A549 (cell line): Measurements from ENCODE around the gene PALLD. TPM values are rescaled to one million over a fixed set of nuclear protein-coding genes. Genes with fewer than 3 reads are reported as not detected.

ENCODE experiments used
- ATAC-seq, 2 experiments: fragments of 200-7000 bp in 1 of 2; fragments of >200 bp in 1 of 2; cut with Nextera tagmentation in 1 of 2; cut with Tn5 transposase in 1 of 2; 3 replicates each; pipeline versions ENCODE4 v1.8.0 to v1.9.1; 2018 to 2020; ENCODE audit warnings: mild to moderate bottlenecking in 1 of 2, moderate library complexity in 1 of 2
- CTCF ChIA-PET: fragments of 300-600 bp; sonication (Branson Sonifier 250); formaldehyde crosslinking; extraction: SDS; loops from one replicate; lab custom pipeline; 2021; ENCODE audit warnings: antibody characterized with exemption, inconsistent platforms; lab: Yijun Ruan, JAX
- POLR2A ChIA-PET: fragments of 350-600 bp; formaldehyde crosslinking; extraction: SDS; loops from one replicate; lab custom pipeline; 2021; ENCODE audit warnings: antibody characterized with exemption, inconsistent platforms; lab: Yijun Ruan, JAX
- DNase-seq, 2 experiments: peaks; one replicate each; pipeline versions ENCODE4 v3.0.0 to v3.0.0-alpha.2; 2011 to 2016; ENCODE audit warnings: low read depth in 1 of 2, low spot score in 1 of 2
- FAIRE-seq: peaks from 2 replicates; lab custom pipeline; 2011; peaks lifted over from hg19 to GRCh38; lab: Jason Lieb, UNC
- H3K27ac ChIP-seq, 2 experiments: fragments of >200 bp; sonication (Bioruptor Twin); formaldehyde crosslinking; 3 replicates each; pipeline ENCODE4 v1.5.1; 2016 to 2017
- H3K4me1 ChIP-seq: fragments of >200 bp; sonication (Bioruptor Twin); formaldehyde crosslinking; 3 replicates; pipeline ENCODE4 v1.6.1; 2016
- H3K4me2 ChIP-seq: fragments of >200 bp; sonication (Bioruptor Twin); formaldehyde crosslinking; 3 replicates; pipeline ENCODE4 v1.6.1; 2016
- H3K4me3 ChIP-seq: fragments of >200 bp; sonication (Bioruptor Twin); formaldehyde crosslinking; 3 replicates; pipeline ENCODE4 v1.5.1; 2016
- H3K9me3 ChIP-seq: fragments of >200 bp; sonication (Bioruptor Twin); formaldehyde crosslinking; 3 replicates; pipeline ENCODE4 v1.6.1; 2016
- ATOH8 ChIP-seq: fragments of 250-450 bp; sonication (Bioruptor Pico); IDR thresholded peaks from 2 replicates; pipeline ENCODE4 v1.5.0; 2020; ENCODE audit warnings: low read depth, mild to moderate bottlenecking, moderate library complexity
- CBX8 ChIP-seq: fragments of 200-600 bp; sonication (generic); IDR thresholded peaks from 2 replicates; pipeline ENCODE4 v1.6.1; 2016
- CTCF ChIP-seq: fragments of >200 bp; sonication (Bioruptor Twin); formaldehyde crosslinking; IDR thresholded peaks from 3 replicates; pipeline ENCODE4 v1.5.1; 2016
- EHF ChIP-seq: fragments of 250-450 bp; sonication (Bioruptor Pico); IDR thresholded peaks from 2 replicates; pipeline ENCODE4 v1.5.0; 2020; ENCODE audit warnings: mild to moderate bottlenecking
- ESRRA ChIP-seq: fragments of 150-350 bp; IDR thresholded peaks from 2 replicates; pipeline ENCODE4 v1.6.1; 2014; ENCODE audit warnings: mild to moderate bottlenecking, low read length, borderline replicate concordance
- FOSB ChIP-seq: fragments of 250-450 bp; sonication (Bioruptor Pico); IDR thresholded peaks from 2 replicates; pipeline ENCODE4 v1.5.0; 2020; ENCODE audit warnings: mild to moderate bottlenecking, moderate library complexity
- FOXS1 ChIP-seq: fragments of 250-450 bp; sonication (Bioruptor Pico); IDR thresholded peaks from 2 replicates; pipeline ENCODE4 v1.5.0; 2020; ENCODE audit warnings: mild to moderate bottlenecking, moderate library complexity
- GATA3 ChIP-seq: IDR thresholded peaks from 2 replicates; pipeline ENCODE4 v1.6.1; 2012; ENCODE audit warnings: borderline replicate concordance
- HOXA7 ChIP-seq: fragments of 250-450 bp; sonication (Bioruptor Pico); IDR thresholded peaks from 2 replicates; pipeline ENCODE4 v1.5.0; 2020; ENCODE audit warnings: mild to moderate bottlenecking, moderate library complexity
- JUN ChIP-seq, 2 experiments: fragments of >200 bp; sonication (Bioruptor Twin); formaldehyde crosslinking; IDR thresholded peaks; 2 replicates in 1 of 2; 3 replicates in 1 of 2; pipeline ENCODE4 v1.6.1; 2016 to 2017
- JUNB ChIP-seq: fragments of >200 bp; sonication (Bioruptor Twin); formaldehyde crosslinking; IDR thresholded peaks from 2 replicates; pipeline ENCODE4 v1.6.1; 2016
- MAFK ChIP-seq: fragments of 450-650 bp; IDR thresholded peaks from 2 replicates; pipeline ENCODE4 v1.6.1; 2014; ENCODE audit not compliant: partially characterized antibody
- NPAS2 ChIP-seq: fragments of 250-450 bp; sonication (Bioruptor Pico); IDR thresholded peaks from 2 replicates; pipeline ENCODE4 v1.8.0; 2022; ENCODE audit warnings: mild to moderate bottlenecking, moderate library complexity, borderline replicate concordance
- NR3C1 ChIP-seq: fragments of >200 bp; sonication (Bioruptor Twin); formaldehyde crosslinking; IDR thresholded peaks from 3 replicates; pipeline ENCODE4 v1.6.1; 2017
- POLR2A ChIP-seq: IDR thresholded peaks from 2 replicates; pipeline ENCODE4 v1.6.1; 2012; ENCODE audit warnings: mild to moderate bottlenecking, low read length
- RAD21 ChIP-seq, 2 experiments: fragments of >200 bp in 1 of 2; sonication (Bioruptor Twin) in 1 of 2; formaldehyde crosslinking in 1 of 2; IDR thresholded peaks in 1 of 2; conservative IDR thresholded peaks in 1 of 2; 2 replicates in 1 of 2; 3 replicates in 1 of 2; pipeline ENCODE4 v1.6.1; 2012 to 2018; ENCODE audit warnings: inconsistent platforms in 1 of 2
- RARB ChIP-seq: fragments of 250-450 bp; sonication (Bioruptor Pico); IDR thresholded peaks from 2 replicates; pipeline ENCODE4 v1.8.0; 2021; ENCODE audit warnings: mild to moderate bottlenecking, moderate library complexity
- RFX5 ChIP-seq: fragments of 450-650 bp; IDR thresholded peaks from 2 replicates; pipeline ENCODE4 v1.7.1; 2014; ENCODE audit warnings: antibody characterized with exemption, mild to moderate bottlenecking, moderate library complexity
- TFCP2L1 ChIP-seq: fragments of 250-450 bp; sonication (Bioruptor Pico); IDR thresholded peaks from 2 replicates; pipeline ENCODE4 v1.5.0; 2021; ENCODE audit warnings: mild to moderate bottlenecking
- ZFP36 ChIP-seq: fragments of 450-650 bp; IDR thresholded peaks from 2 replicates; pipeline ENCODE4 v1.6.1; 2014; ENCODE audit warnings: borderline replicate concordance; ENCODE audit not compliant: partially characterized antibody
- ZNF302 ChIP-seq: fragments of 250-450 bp; sonication (Bioruptor Pico); IDR thresholded peaks from 2 replicates; pipeline ENCODE4 v1.9.0; 2021; ENCODE audit warnings: inconsistent platforms, mild to moderate bottlenecking, moderate library complexity
- ZSCAN20 ChIP-seq: fragments of 250-450 bp; sonication (Bioruptor Pico); IDR thresholded peaks from 2 replicates; pipeline ENCODE4 v1.8.0; 2022; ENCODE audit warnings: mild to moderate bottlenecking, moderate library complexity
- WGBS: methylation state at CpG from one replicate; pipeline ENCODE4 v1.1.6; 2017; ENCODE audit errors: missing lambda C conversion rate; 5-methylcytosine and 5-hydroxymethylcytosine counted together
- polyA plus RNA-seq, 4 experiments: library from polyadenylated mRNA; depleted of rRNA in 3 of 4; stranded (reverse); fragments of >200 nt; fragmentation: RNase III in 1 of 4; extraction: RNeasy Plus Mini Kit Qiagen cat#74134 plus additional on column Dnase treatment in 1 of 4; gene quantifications; 2 replicates in 3 of 4; 3 replicates in 1 of 4; pipeline ENCODE4 v1.2.3, GENCODE V29; 2011 to 2017

PALLD gene
- polyA plus RNA-seq, 2 of the 4 experiments (the other 2 are of a cell fraction): 88.8 to 113 TPM

DNA sequence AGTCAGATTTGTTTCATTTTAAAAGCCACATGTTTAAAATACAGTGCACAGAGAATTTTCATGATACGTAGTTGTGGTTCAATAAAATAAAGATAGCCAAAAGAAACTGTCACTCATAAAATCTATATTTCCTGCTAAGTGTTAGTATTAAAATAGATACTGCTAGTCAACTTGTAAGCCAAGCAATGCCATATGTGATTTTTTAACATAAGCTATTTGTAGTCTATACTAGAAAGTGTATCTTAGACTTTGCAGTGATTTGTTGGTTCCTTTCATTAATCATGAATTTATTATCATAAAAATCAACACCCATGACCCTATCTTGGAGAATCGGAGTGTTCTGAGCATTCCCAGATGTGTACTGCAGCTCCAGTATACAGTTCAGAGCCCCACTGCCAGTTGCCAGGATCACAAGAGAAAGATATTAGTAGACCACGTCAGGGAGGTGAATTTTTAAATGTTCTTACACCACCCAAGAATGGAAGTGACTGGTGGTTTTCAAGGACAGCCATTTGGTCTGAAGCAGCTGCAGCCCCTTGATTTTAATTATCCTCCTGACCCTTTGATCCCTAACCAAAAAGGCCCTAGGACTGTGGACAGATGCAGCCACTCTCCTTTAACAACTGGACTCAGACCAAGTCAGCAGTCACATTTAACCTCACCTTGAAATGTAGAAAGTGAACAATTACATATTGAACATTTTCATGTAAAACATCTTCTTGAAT is 163.1 kb downstream of the PALLD start:
- no peak for FAIRE-seq

DNA sequence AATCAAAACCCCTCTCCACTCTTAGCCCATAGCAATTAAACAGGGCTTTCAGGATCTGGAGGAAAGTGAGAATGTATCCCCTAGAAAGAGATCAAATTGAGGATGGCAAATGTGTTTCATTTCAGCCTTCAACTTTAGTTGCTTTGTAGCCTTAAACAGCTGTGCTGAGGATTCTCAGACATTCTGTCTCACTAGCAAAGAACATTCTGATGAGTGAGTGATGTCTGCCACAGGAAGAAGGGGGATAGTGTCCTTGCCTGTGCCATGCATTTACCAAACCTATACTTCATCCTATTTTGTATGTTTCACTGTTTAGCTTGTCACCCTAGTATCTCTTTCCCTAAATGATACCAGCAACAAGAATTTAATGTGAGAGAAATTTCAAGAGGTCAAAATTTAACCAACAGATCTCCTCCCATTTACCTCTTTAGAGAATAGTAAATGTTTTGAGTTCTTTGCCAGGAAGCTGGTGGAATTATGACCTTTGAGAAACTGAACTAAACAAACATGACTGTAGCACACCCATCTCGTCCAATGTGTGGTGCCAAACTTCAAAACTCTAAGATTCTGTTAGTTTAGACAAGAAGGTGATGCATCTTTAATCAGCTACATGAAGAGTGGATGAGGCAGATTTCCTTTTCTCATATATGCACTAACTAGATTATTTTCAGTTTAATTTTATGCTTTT is 165.6 kb downstream of the PALLD start:
- 0% methylated on average over 1 of the region's 1 CpG for WGBS
- FAIRE-seq (peak; percentile 36), DNase-seq (peak in 1 of 2 experiments; percentile 26), ATAC-seq (peak in 1 of 2 experiments; percentile 74; a peak in 3 of 6 replicates)
- Histone ChIP-seq H3K4me2 (peak overlapping the region; percentile 73), H3K27ac (peak overlapping the region; percentile 67 to 87), H3K4me1 (peaks cover 86% of the 10 kb centered on the region), H3K9me3 (no peaks in the 10 kb centered on the region), H3K4me3 (no peak overlapping the region)
- TF ChIP-seq FOSB (CRISPR knock-in tag) (no peak), ZFP36 (no peak), HOXA7 (CRISPR knock-in tag) (no peak), EHF (CRISPR knock-in tag) (no peak), MAFK (no peak)
- POLR2A ChIA-PET: no interaction called here
- CTCF ChIA-PET: interaction anchor here (1.0 to 1.1 kb wide), 2 partner anchors 12 kb away, joined by 3 to 4 read pairs; no protein-coding TSS in a partner anchor

More for the DNA sequence above, 163.1 kb downstream of the PALLD start:
- no peaks in the 10 kb centered on the region for H3K9me3 ChIP-seq
- H3K4me3 ChIP-seq: no peak overlapping the region
- CTCF ChIA-PET: no interaction called here
- H3K4me2 ChIP-seq: no peak overlapping the region
- peaks cover 86% of the 10 kb centered on the region for H3K4me1 ChIP-seq
- DNase-seq (no peak), ATAC-seq (no peak)
- TF ChIP-seq GATA3 (no peak), CBX8 (no peak), TFCP2L1 (CRISPR knock-in tag) (no peak), ESRRA (no peak), JUN (IDR thresholded peaks at IDR 0.05) (no peak), MAFK (no peak), FOXS1 (CRISPR knock-in tag) (no peak), HOXA7 (CRISPR knock-in tag) (no peak), JUNB (no peak), RFX5 (no peak), ZNF302 (CRISPR knock-in tag) (no peak), RARB (no peak), CTCF (no peak), RAD21 (conservative IDR thresholded peaks at IDR 0.05 in 1 of 2, IDR thresholded peaks at IDR 0.05 in 1 of 2) (no peak), POLR2A (no peak), NR3C1 (no peak), ATOH8 (no peak), NPAS2 (no peak), ZSCAN20 (CRISPR knock-in tag) (no peak)
- peak overlapping the region; percentile 11 to 17; a peak in 3 of 6 replicates for H3K27ac ChIP-seq
- WGBS: 77% methylated on average over 3 of the region's 3 CpGs
- POLR2A ChIA-PET: no interaction called here
